Measurements from ENCODE around the gene TSHZ2.
"Not testable (repeated sequence)": the region's sequence is repeated elsewhere in the genome, so short reads cannot be mapped to it uniquely, and the experiment has no call there.

Gene TSHZ2

GRCh38 chr20:53345536-53346334 lies 373.6 kb downstream of the TSHZ2 start:
- no peak for DNase-seq (ENCODE audit: low read depth)

- DNase-seq (ENCODE audit: low read depth): no peak
Observed at GRCh38 chr20:53346335-53346648, 374.1 kb downstream of the TSHZ2 start.

GRCh38 chr20:53349730-53350129 lies 377.6 kb downstream of the TSHZ2 start:
- no peak for DNase-seq (ENCODE audit: low read depth)

GRCh38 chr20:53352727-53353440 lies 380.7 kb downstream of the TSHZ2 start:
- DNase-seq (ENCODE audit: low read depth): no peak

- no peak for DNase-seq (ENCODE audit: low read depth)
Observed at GRCh38 chr20:53354314-53354713, 382.2 kb downstream of the TSHZ2 start.

GRCh38 chr20:53355790-53356189 lies 383.6 kb downstream of the TSHZ2 start:
- DNase-seq (ENCODE audit: low read depth): no peak

GRCh38 chr20:53359425-53359824 lies 387.3 kb downstream of the TSHZ2 start:
- DNase-seq (ENCODE audit: low read depth): no peak

- no peak for DNase-seq (ENCODE audit: low read depth)
Observed at GRCh38 chr20:53360852-53361251, 388.7 kb downstream of the TSHZ2 start.

- no peak for DNase-seq (ENCODE audit: low read depth)
Observed at GRCh38 chr20:53362736-53363135, 390.6 kb downstream of the TSHZ2 start.

- no peak for DNase-seq (ENCODE audit: low read depth)
Observed at GRCh38 chr20:53364646-53365045, 392.5 kb downstream of the TSHZ2 start.

GRCh38 chr20:53365076-53365475 lies 392.9 kb downstream of the TSHZ2 start:
- DNase-seq (ENCODE audit: low read depth): no peak

GRCh38 chr20:53365539-53366075 lies 393.4 kb downstream of the TSHZ2 start:
- no peak for DNase-seq (ENCODE audit: low read depth)

- DNase-seq (ENCODE audit: low read depth): not testable (repeated sequence)
Observed at GRCh38 chr20:53366928-53367327, 394.8 kb downstream of the TSHZ2 start.

- no peak for DNase-seq (ENCODE audit: low read depth)
Observed at GRCh38 chr20:53369871-53370270, 397.7 kb downstream of the TSHZ2 start.

- no peak for DNase-seq (ENCODE audit: low read depth)
Observed at GRCh38 chr20:53370345-53370961, 398.3 kb downstream of the TSHZ2 start.

GRCh38 chr20:53371216-53371615 lies 399.1 kb downstream of the TSHZ2 start:
- no peak for DNase-seq (ENCODE audit: low read depth)

- no peak for DNase-seq (ENCODE audit: low read depth)
Observed at GRCh38 chr20:53376021-53376420, 403.9 kb downstream of the TSHZ2 start.

- DNase-seq (ENCODE audit: low read depth): no peak
Observed at GRCh38 chr20:53379014-53379832, 407.1 kb downstream of the TSHZ2 start.

- DNase-seq (ENCODE audit: low read depth): no peak
Observed at GRCh38 chr20:53379833-53380120, 407.6 kb downstream of the TSHZ2 start.

- DNase-seq (ENCODE audit: low read depth): no peak
Observed at GRCh38 chr20:53381568-53382262, 409.6 kb downstream of the TSHZ2 start.

- DNase-seq (ENCODE audit: low read depth): no peak
Observed at GRCh38 chr20:53382263-53382844, 410.2 kb downstream of the TSHZ2 start.
